ENCODE data around the gene CAPN5. TPM values are rescaled to one million over a fixed set of nuclear protein-coding genes. Genes with fewer than 3 reads are reported as not detected.
A peak's percentile ranks its signal among the peaks of the same experiment; 100 is the strongest.

The CAPN5 gene
- total RNA-seq, 1 donor from 2014 or later: 7.9 TPM

DNA sequence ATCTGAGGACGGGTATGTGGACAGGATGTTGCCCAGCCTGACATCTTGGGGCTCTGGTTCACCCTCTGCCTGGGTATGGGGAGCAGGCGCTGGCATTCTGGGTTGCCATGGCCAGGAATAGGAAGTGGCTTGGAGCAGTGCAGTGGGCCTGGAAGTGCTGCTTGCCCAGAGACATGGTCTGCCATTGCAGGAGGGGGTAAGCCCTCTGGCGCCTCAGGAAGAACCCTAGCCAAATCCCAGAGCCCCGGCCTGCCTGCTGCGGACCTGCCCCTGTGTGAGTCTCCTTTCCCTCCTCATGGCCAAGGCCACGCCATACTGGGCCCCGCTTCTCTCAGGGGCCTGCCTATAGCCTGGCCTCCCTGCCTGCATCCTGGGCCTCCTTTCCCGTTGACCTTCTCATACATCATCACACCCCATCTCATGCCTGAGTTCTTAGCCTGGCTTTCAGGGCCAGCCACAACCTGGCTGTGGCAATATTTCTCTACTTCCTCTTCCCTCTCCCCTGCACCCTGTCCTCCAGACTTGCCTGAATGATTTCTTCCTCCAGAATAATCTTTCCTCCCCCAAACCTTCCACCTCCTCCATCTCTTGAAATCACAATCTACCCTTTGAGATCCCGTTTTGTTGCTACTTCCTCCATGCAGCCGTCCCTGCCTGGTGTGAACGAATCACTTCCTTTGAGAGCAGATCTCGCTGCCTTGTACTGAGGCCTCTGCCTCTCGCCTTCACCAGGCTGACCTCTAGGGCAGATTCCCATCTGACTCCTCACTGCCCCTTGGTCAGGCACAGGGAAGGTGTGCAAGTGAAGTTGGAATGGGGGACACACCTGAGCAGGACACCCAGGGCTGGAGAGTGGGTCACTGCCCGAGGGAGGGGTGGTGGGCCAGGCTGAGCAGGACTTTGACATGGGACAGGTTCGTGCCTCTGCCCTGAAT lies 5.2 kb downstream of the CAPN5 start:
- peaks cover 20 to 55% of the 10 kb centered on the region in 2 donors for H3K4me1 ChIP-seq
- intact Hi-C loops (cut with DNase I): no loop called here
- DNase-seq (ENCODE audit: low spot score in 2 of 2): peak in 1 of 2 donors; percentile 62

DNA sequence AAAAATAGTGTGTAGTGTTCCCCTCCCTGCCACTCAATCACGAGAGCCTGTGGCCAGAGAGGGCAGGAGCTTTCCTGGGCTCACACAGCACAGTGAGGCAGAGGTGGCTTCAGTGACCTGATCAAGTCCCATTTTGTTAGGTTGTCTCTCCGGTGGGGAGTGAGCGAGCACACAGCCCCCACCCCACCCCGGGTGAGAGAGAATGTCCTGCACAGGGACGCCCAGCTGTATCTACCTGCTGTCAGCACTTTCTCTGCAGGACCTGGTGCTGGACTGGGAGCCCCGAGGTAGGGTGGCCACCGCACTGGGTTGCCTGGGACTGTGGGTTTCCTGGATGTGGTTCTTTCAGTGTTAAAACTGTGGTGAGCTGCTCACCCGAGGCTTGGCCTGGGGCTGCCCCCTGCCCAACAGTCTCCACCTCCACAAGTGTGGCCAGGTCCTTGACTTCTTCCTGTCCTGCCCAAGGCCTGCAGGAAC lies 6.1 kb downstream of the CAPN5 start:
- H3K27me3 ChIP-seq: no peaks in the 10 kb centered on the region
- intact Hi-C loops (cut with DNase I): loop anchor here (1.0 kb wide), 1 partner anchor 26 kb away; no protein-coding TSS in a partner anchor
- H3K27ac ChIP-seq: peak overlapping the region; percentile 89 to 96
- H3K36me3 ChIP-seq: no peaks in the 10 kb centered on the region
- H3K4me3 ChIP-seq: peak overlapping the region in 1 of 2 donors; percentile 9
- no peak for DNase-seq (ENCODE audit: low spot score in 2 of 2)
- H3K4me1 ChIP-seq: peaks cover 20 to 48% of the 10 kb centered on the region in 2 donors
- H3K9me3 ChIP-seq: no peaks in the 10 kb centered on the region
- TF ChIP-seq, protein P1, sequence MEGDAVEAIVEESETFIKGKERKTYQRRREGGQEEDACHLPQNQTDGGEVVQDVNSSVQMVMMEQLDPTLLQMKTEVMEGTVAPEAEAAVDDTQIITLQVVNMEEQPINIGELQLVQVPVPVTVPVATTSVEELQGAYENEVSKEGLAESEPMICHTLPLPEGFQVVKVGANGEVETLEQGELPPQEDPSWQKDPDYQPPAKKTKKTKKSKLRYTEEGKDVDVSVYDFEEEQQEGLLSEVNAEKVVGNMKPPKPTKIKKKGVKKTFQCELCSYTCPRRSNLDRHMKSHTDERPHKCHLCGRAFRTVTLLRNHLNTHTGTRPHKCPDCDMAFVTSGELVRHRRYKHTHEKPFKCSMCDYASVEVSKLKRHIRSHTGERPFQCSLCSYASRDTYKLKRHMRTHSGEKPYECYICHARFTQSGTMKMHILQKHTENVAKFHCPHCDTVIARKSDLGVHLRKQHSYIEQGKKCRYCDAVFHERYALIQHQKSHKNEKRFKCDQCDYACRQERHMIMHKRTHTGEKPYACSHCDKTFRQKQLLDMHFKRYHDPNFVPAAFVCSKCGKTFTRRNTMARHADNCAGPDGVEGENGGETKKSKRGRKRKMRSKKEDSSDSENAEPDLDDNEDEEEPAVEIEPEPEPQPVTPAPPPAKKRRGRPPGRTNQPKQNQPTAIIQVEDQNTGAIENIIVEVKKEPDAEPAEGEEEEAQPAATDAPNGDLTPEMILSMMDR (IDR thresholded peaks at IDR 0.05): no peak

More for the DNA sequence above, 5.2 kb downstream of the CAPN5 start:
- Histone ChIP-seq H3K9me3 (no peaks in the 10 kb centered on the region), H3K36me3 (no peaks in the 10 kb centered on the region), H3K4me3 (no peak overlapping the region), H3K27ac (peak overlapping the region; percentile 89 to 96), H3K27me3 (no peaks in the 10 kb centered on the region)
- TF ChIP-seq, protein P1 (IDR thresholded peaks at IDR 0.05): no peak

DNA sequence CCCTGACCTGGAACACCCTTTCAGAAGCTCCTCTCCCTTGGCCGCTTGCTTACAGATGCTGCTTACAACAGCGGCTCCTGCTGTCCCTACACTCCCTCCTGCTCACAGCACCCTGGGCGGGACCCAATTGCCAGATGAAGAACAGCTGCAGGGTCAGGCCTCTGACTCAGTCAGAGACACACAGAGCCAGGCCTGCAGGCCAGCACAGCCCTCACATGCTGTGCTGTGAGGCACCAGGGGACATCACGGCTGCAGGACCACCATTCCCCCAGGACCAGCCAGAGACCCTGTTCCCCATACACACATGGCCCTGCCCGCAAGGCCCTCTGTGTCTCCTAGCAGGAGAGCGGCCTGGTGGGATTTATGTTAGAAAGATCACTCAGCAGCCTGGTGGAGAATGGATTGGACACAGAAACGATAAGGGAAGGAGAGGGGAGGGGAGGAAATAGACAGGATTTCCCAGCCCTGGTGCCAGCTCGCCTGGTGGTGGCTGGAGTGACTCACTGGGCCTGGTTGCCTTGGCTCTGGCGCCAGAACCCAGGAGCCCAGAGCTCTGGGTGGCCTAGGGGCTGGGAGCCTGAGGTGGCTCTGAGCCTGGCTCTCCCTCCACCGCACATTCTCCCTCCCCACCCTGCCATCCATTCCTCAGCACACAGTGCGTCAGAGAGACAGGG lies 6.7 kb downstream of the CAPN5 start:
- H3K27ac ChIP-seq: peak overlapping the region; percentile 89 to 96
- H3K27me3 ChIP-seq: no peaks in the 10 kb centered on the region
- no peaks in the 10 kb centered on the region for H3K9me3 ChIP-seq
- intact Hi-C loops (cut with DNase I): loop anchor here (1.0 kb wide), 2 partner anchors 8 to 26 kb away; no protein-coding TSS in a partner anchor
- no peaks in the 10 kb centered on the region for H3K36me3 ChIP-seq
- H3K4me3 ChIP-seq: peak overlapping the region in 1 of 2 donors; percentile 9
- H3K4me1 ChIP-seq: peaks cover 20 to 43% of the 10 kb centered on the region in 2 donors
- peak; percentile 80 to 95 for DNase-seq (ENCODE audit: low spot score in 2 of 2)
- TF ChIP-seq, protein P1 (IDR thresholded peaks at IDR 0.05): peak; percentile 44 to 67 (median 48)

DNA sequence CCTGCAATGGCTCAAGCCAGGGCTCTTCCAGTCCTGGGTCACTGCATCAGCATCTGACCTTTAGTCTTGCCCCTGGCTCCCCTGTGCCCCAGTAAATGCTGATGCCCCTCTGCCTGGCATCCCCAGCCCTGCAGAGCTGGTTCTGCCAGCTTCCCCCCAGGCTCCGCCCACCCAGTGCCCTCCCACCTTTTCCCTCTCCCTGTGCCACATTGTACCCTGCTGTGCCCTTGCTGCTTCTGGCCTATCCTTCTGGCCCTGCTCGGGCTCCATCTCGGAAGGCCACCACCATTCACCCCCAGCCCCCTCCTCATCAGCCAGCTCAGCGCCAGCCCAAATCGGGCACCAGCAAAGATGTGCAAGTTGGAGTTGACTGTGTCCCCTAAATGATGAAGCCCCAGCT lies 7.4 kb downstream of the CAPN5 start:
- DNase-seq (ENCODE audit: low spot score in 2 of 2): peak in 1 of 2 donors; percentile 64
- intact Hi-C loops (cut with DNase I): loop anchor here (1.0 kb wide), 1 partner anchor 9 kb away; no protein-coding TSS in a partner anchor
- Histone ChIP-seq H3K9me3 (no peaks in the 10 kb centered on the region), H3K36me3 (no peaks in the 10 kb centered on the region), H3K27ac (peak overlapping the region; percentile 89 to 96), H3K4me3 (no peak overlapping the region), H3K27me3 (no peaks in the 10 kb centered on the region), H3K4me1 (peaks cover 20 to 39% of the 10 kb centered on the region in 2 donors)
- TF ChIP-seq, protein P1 (IDR thresholded peaks at IDR 0.05): no peak

DNA sequence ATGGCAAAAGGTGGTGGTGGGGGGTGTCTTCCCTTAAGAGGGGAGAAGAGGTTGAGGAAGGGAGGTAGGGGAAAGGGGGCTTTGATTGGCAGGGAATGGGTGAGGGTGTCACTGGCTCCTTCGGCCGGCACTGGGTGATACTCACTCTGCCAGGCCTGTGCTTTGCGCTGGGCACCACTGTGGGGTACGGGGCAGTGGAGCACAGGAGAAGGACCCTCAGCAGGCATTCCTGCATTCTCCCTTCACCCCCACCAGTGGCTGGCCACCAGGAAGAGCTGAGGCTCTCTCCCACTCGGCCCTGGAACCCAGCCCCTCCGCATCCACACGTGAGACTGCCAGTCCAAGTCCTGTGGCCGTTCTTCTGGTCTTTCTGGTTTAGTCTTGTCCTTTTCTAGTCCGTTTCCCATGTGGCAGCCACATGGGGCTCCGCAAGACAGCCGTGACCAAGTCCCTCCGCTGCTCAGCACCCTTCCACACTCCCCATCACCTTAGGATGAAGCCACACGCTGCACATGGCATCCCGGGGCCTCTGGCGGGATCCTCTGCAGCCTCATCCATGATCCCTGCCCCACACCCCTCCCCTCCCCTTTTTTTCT lies 8.0 kb downstream of the CAPN5 start:
- TF ChIP-seq, protein P1 (IDR thresholded peaks at IDR 0.05): no peak
- H3K36me3 ChIP-seq: no peaks in the 10 kb centered on the region
- no peak overlapping the region for H3K4me3 ChIP-seq
- intact Hi-C loops (cut with DNase I): loop anchor here (1.0 kb wide), 1 partner anchor 9 kb away; no protein-coding TSS in a partner anchor
- peaks cover 20 to 38% of the 10 kb centered on the region in 2 donors for H3K4me1 ChIP-seq
- no peaks in the 10 kb centered on the region for H3K27me3 ChIP-seq
- H3K9me3 ChIP-seq: no peaks in the 10 kb centered on the region
- peak overlapping the region; percentile 89 to 96 for H3K27ac ChIP-seq
- DNase-seq (ENCODE audit: low spot score in 2 of 2): no peak

All from ascending aorta (tissue), 2 donors.